Suprapubic skin (tissue), 4 donors: ENCODE data around the gene EMILIN1.

Experiments
- EP300 ChIP-seq: sonication (generic); formaldehyde crosslinking; IDR thresholded peaks from one replicate; pipeline ENCODE4 v1.6.1; 2017; ENCODE audit warnings: antibody characterized with exemption
- POLR2A ChIP-seq, 2 donors: fragments of 450-650 bp; IDR thresholded peaks; one replicate each; pipeline ENCODE4 v1.6.1; 2017; ENCODE audit warnings: antibody characterized with exemption in 2 of 2, mild to moderate bottlenecking in 2 of 2, moderate library complexity in 2 of 2
- POLR2AphosphoS5 ChIP-seq, 3 donors: sonication (generic); formaldehyde crosslinking; IDR thresholded peaks; one replicate each; pipeline ENCODE4 v1.6.1; 2017; ENCODE audit warnings: antibody characterized with exemption in 3 of 3
- TF ChIP-seq, protein P1 (sequence below), 2 donors: fragments of 200-600 bp in 1 of 2; fragments of 450-650 bp in 1 of 2; sonication (generic) in 1 of 2; IDR thresholded peaks; one replicate each; pipeline ENCODE4 v1.5.1; 2016 to 2019; ENCODE audit warnings: antibody characterized with exemption in 2 of 2, mild to moderate bottlenecking in 1 of 2, moderate library complexity in 1 of 2

DNA sequence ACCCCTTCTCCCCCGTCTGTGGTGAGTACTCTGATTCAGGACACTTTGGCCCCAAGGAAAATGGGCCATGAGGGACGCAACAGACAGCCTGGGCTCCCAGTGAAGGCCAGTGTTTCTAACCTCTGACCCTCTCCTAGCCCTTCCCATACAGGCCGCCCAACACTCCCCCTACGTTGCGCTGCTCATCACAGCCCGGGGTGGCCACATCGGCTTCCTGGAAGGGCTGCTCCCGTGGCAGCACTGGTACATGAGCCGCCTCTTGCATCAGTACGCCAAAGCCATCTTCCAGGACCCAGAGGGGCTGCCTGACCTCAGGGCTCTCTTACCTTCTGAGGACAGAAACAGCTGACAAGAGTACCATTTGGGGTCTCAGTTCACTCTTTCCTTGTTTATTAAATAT lies 52.0 kb downstream of the EMILIN1 start:
- TF ChIP-seq, protein P1, sequence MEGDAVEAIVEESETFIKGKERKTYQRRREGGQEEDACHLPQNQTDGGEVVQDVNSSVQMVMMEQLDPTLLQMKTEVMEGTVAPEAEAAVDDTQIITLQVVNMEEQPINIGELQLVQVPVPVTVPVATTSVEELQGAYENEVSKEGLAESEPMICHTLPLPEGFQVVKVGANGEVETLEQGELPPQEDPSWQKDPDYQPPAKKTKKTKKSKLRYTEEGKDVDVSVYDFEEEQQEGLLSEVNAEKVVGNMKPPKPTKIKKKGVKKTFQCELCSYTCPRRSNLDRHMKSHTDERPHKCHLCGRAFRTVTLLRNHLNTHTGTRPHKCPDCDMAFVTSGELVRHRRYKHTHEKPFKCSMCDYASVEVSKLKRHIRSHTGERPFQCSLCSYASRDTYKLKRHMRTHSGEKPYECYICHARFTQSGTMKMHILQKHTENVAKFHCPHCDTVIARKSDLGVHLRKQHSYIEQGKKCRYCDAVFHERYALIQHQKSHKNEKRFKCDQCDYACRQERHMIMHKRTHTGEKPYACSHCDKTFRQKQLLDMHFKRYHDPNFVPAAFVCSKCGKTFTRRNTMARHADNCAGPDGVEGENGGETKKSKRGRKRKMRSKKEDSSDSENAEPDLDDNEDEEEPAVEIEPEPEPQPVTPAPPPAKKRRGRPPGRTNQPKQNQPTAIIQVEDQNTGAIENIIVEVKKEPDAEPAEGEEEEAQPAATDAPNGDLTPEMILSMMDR (IDR thresholded peaks at IDR 0.05), result no peak
- TF ChIP-seq POLR2A (IDR thresholded peaks at IDR 0.05) (no peak), EP300 (no peak), POLR2AphosphoS5 (IDR thresholded peaks at IDR 0.05) (no peak)
